ENCODE results near the gene DSCAML1. TPM values are rescaled to one million over a fixed set of nuclear protein-coding genes. Genes with fewer than 3 reads are reported as not detected.

The DSCAML1 gene
- total RNA-seq, 1 experiment from 2014 or later = 5.4 TPM

DNA sequence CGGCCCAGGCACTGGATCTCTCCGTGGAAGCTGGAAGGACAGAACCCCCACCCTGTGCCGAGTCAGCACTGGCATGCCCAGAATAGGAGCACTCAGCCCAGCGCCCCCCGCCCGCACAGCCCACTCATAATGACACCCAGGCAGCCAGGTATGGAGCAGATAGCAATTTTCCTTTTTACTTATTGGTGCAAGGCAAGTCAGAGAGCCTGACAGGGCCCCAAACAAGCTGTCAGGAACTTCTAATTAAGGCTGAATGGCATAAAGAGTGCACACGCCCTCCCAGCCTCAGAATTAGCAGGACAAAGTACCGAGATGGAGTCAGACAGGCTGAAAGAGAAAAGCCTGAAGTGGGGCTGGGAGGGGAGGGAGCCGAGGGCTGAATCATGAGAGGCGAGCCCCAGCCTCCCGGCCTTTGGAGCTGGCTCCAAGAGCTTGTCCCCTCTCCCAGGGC is 76.9 kb downstream of the DSCAML1 start:
- in situ Hi-C loops (cut with HindIII; ENCODE audit: low pct_unique_long_range_greater_than_20kb, low sequenced_read_pairs) = no loop called here

DNA sequence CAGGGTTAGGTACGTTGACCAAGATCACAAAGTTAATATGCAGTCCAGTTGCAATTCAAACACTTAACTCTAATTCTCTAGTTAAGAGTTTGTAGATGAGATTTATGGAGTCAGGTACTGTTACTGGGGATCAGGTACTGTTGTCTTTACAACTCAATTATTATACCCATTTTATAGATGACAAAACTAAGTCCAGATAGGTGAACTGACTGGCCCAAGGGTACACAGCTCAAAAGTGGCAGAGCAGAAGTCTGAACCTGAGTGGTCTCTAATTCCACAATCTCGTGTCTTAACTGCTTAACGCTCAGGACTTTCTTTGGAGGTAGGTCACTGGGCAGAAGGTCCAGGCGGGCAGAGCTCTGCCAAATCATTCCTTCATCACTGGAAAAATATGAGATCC is 77.5 kb downstream of the DSCAML1 start:
- in situ Hi-C loops (cut with HindIII; ENCODE audit: low pct_unique_long_range_greater_than_20kb, low sequenced_read_pairs) = no loop called here
- DNase-seq (ENCODE audit: low read depth) = no peak

More for the DNA sequence above, 76.9 kb downstream of the DSCAML1 start:
- no peak for DNase-seq (ENCODE audit: low read depth)

GRCh38 chr11:117717485-117718314 is 79.3 kb downstream of the DSCAML1 start:
- DNase-seq (ENCODE audit: low read depth) = peak; percentile 81
- in situ Hi-C loops (cut with HindIII; ENCODE audit: low pct_unique_long_range_greater_than_20kb, low sequenced_read_pairs) = no loop called here

DNA sequence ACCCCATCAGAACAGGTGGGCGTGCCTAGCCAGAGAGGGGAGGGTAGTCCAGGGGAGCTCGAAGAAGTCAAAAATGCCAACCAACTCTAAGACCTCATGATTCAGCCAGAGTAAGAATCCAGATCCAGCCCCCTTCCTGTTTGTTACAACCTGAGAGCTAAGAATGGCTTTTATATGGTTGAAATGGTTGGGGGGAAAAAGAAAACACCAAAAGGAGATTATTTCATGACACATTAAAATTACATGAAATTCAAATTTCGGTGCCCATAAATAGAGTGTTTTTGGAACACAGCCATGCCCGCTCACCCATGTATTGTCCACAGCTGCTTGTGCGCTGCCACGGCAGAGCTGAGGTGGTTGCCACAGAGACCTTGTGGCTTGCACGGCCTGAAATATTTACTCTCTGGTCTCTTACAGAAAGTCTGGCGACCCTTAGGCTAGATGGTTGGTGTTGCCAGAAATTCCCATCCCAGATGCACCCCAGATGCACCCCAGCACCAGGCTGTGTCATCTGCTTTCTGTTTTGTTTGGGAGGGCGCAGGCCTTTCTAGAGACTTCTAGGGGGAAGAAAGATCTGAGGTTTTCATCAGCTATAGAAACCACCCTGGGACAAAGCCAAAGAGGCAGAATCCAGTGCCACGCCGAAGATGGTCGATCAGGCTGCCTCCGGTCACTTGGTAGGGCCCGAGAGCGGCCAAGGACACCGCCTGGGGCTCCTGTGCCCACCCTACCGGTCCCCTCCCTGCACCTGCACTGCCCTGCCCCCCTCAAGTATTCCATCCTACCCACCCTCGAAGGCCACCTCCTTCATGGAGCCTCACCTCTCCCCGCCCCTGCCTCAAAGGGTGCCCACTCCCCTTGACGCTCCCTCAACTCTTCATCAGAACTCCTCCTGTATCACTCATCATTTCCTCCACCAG is 80.2 kb downstream of the DSCAML1 start:
- in situ Hi-C loops (cut with HindIII; ENCODE audit: low pct_unique_long_range_greater_than_20kb, low sequenced_read_pairs) = no loop called here
- peak; percentile 34 for DNase-seq (ENCODE audit: low read depth)

DNA sequence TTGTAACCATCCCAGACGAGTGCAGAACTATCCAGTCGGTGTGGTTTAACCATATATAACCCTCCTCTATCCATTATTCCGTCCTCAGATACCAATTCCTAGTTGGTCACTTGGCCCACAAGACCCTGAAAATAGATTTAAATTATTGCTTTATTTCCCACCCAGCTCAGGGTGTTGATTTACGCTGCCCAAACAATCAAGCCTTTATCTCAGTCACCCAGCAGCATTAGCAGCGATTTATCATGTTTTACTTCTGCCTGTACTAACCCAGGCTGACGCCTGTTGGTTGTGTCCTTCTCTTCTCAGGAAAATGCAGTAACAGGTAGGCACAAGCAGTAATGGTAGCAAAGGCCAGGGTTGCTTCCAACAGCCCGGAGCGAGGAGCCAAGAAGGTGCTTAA is 81.2 kb downstream of the DSCAML1 start:
- DNase-seq (ENCODE audit: low read depth) = no peak

GRCh38 chr11:117713538-117713991 is 83.5 kb downstream of the DSCAML1 start:
- in situ Hi-C loops (cut with HindIII; ENCODE audit: low pct_unique_long_range_greater_than_20kb, low sequenced_read_pairs) = no loop called here
- DNase-seq (ENCODE audit: low read depth) = no peak

More for the DNA sequence above, 81.2 kb downstream of the DSCAML1 start:
- in situ Hi-C loops (cut with HindIII; ENCODE audit: low pct_unique_long_range_greater_than_20kb, low sequenced_read_pairs) = no loop called here

DNA sequence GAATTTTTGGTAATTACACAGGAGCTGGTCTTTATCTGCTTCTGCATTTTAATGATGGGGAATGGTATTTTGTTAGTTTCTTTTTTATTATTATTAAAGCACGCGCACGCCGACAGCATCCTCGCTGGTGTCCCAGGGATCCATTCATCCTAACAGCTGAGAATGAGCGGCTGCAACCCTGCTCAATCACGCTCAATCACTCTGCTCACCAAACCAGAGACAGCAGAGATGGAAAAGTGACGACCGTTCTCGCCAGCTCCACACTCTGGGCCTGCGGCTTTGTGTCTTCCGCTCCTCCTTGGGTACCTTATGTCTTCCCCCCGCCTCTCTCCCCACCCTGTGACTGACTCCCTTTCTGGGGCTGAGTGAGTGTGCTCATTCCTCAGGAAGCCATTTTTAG is 84.5 kb downstream of the DSCAML1 start:
- in situ Hi-C loops (cut with HindIII; ENCODE audit: low pct_unique_long_range_greater_than_20kb, low sequenced_read_pairs) = no loop called here

GRCh38 chr11:117711331-117711730 is 85.7 kb downstream of the DSCAML1 start:
- in situ Hi-C loops (cut with HindIII; ENCODE audit: low pct_unique_long_range_greater_than_20kb, low sequenced_read_pairs) = no loop called here
- DNase-seq (ENCODE audit: low read depth) = no peak

More for the DNA sequence above, 84.5 kb downstream of the DSCAML1 start:
- no peak for DNase-seq (ENCODE audit: low read depth)

DNA sequence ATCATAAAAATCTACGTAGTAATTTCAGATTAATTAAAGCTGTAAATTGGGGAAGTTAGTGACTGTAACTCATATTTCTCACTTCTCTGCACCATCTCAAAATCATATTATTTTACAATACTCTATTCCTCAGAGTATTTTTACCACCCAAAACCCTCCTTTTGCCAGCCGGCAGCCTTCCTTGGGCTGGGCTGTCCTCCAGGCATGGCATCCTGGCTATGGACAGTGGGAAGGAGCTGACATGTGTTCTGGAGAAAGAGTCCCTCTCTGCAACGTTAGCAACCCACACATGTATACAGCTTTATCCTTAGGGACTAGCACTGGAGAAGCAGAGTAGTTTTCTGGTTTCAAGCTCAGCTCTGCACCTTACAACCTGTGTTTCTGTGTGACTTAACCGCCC is 86.8 kb downstream of the DSCAML1 start:
- in situ Hi-C loops (cut with HindIII; ENCODE audit: low pct_unique_long_range_greater_than_20kb, low sequenced_read_pairs) = no loop called here
- no peak for DNase-seq (ENCODE audit: low read depth)

GRCh38 chr11:117706322-117706814 is 90.6 kb downstream of the DSCAML1 start:
- in situ Hi-C loops (cut with HindIII; ENCODE audit: low pct_unique_long_range_greater_than_20kb, low sequenced_read_pairs) = no loop called here

GRCh38 chr11:117705866-117706265 is 91.2 kb downstream of the DSCAML1 start:
- in situ Hi-C loops (cut with HindIII; ENCODE audit: low pct_unique_long_range_greater_than_20kb, low sequenced_read_pairs) = no loop called here
- DNase-seq (ENCODE audit: low read depth) = no peak

More at GRCh38 chr11:117706322-117706814, 90.6 kb downstream of the DSCAML1 start:
- DNase-seq (ENCODE audit: low read depth) = no peak

GRCh38 chr11:117704395-117705100 is 92.5 kb downstream of the DSCAML1 start:
- in situ Hi-C loops (cut with HindIII; ENCODE audit: low pct_unique_long_range_greater_than_20kb, low sequenced_read_pairs) = no loop called here

DNA sequence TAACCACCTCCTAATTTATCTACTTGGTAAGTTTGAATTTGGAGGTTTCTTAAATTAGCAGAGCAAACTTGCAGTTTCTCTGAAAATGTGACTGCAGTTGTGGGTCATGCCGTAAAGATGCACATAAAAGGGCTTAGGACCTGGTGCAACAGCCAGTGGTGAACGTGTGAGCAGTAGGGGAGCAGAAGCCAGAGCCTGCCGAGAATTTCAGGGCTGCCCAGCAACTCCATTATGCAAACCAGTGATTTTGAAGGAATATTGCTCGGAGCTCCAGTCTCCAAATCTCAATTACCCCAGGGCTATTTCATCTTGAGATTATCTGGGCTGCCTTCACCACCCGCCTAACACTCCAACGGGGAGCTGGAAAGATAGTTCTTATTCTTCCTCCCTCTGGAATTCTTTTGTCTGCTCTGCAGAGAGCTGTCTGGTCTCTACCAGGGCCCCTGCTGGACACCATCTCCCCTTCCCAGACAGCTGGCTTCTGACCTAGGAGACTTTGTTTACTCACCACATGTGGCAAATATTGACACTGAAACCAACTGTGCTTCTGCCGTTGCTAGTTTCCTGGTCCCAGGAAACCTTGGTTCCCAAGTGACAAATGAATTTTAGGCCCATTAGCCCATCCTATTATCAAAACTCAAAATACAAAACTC is 93.9 kb downstream of the DSCAML1 start:
- DNase-seq (ENCODE audit: low read depth) = no peak
- in situ Hi-C loops (cut with HindIII; ENCODE audit: low pct_unique_long_range_greater_than_20kb, low sequenced_read_pairs) = no loop called here

More at GRCh38 chr11:117704395-117705100, 92.5 kb downstream of the DSCAML1 start:
- DNase-seq (ENCODE audit: low read depth) = no peak

- no peak for DNase-seq (ENCODE audit: low read depth)
Measured at GRCh38 chr11:117701781-117702180, 95.2 kb downstream of the DSCAML1 start.

DNA sequence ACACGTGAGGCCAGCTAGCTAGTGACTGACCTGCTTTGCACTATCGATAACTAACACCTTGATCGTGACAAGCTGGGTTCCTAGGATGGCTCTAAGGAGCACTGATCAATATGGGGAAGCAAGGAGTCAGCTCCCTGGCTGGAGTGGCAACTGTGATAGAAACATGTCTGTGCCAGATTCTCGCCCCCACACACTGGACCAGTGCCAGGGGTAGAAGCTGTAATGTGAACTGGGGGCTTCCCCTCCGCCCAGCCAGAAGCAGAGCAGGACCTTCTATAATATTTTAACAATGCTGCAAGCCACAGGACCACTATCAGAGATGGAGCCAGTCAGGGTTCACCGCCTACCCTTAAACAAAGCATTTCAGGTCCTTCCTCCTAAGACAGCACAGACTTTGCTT is 96.5 kb downstream of the DSCAML1 start:
- DNase-seq (ENCODE audit: low read depth) = no peak
- in situ Hi-C loops (cut with HindIII; ENCODE audit: low pct_unique_long_range_greater_than_20kb, low sequenced_read_pairs) = no loop called here

More at GRCh38 chr11:117701781-117702180, 95.2 kb downstream of the DSCAML1 start:
- in situ Hi-C loops (cut with HindIII; ENCODE audit: low pct_unique_long_range_greater_than_20kb, low sequenced_read_pairs) = no loop called here

- in situ Hi-C loops (cut with HindIII; ENCODE audit: low pct_unique_long_range_greater_than_20kb, low sequenced_read_pairs) = no loop called here
- no peak for DNase-seq (ENCODE audit: low read depth)
Measured at GRCh38 chr11:117697319-117697718, 99.7 kb downstream of the DSCAML1 start.

DNA sequence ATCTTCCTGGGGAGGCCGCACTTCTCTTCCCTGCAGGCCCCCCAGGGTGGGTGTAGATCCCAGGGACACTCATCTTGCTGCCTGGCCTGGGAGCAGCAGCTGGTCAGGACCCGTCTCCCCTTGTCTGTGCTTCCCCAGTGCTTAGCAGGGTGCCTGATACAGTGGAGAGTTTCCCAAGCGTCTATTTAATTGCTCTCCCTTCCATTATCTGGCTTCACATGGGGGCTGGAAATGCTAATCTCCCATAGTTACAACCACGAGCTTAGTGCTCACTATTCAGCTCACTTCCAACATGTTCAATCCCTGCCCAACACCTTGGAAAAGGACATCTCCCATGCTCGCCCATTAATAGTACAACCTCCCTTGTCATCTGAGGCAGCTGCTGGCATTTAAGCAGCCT is 100.5 kb downstream of the DSCAML1 start:
- no peak for DNase-seq (ENCODE audit: low read depth)
- in situ Hi-C loops (cut with HindIII; ENCODE audit: low pct_unique_long_range_greater_than_20kb, low sequenced_read_pairs) = no loop called here

DNA sequence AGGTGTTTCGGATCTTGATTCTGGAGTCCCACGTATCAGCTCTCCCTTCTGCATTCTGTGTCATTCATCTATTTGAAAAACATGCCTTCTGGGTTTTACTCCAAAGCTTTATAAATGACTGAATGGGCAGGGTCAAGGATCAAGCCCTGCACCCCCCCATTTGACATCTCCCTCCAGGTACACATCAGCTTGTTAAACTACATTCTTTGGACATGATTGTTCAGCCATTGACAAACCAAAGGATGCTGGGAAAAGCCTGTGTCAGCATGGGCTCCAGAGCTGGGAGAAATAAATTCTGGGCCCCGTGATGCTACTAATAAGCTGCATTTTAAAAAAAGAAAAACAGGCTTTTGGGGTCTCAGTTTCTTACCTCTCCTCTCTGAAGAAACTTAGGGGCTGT is 103.7 kb downstream of the DSCAML1 start:
- in situ Hi-C loops (cut with HindIII; ENCODE audit: low pct_unique_long_range_greater_than_20kb, low sequenced_read_pairs) = no loop called here
- DNase-seq (ENCODE audit: low read depth) = no peak
